ENCODE data around the gene AMH.

AMH gene

GRCh38 chr19:2221250-2221831 is 27.8 kb upstream of the AMH start:
- no peak for DNase-seq (ENCODE audit: low read depth in 2 of 2, low spot score in 1 of 2)

- DNase-seq (ENCODE audit: low read depth in 2 of 2, low spot score in 1 of 2) = no peak
Measured at GRCh38 chr19:2221918-2222317, 27.2 kb upstream of the AMH start.

GRCh38 chr19:2223391-2223790 is 25.7 kb upstream of the AMH start:
- DNase-seq (ENCODE audit: low read depth in 2 of 2, low spot score in 1 of 2) = no peak

- no peak for DNase-seq (ENCODE audit: low read depth in 2 of 2, low spot score in 1 of 2)
Measured at GRCh38 chr19:2223959-2224358, 25.2 kb upstream of the AMH start.

GRCh38 chr19:2224754-2225349 is 24.3 kb upstream of the AMH start:
- DNase-seq (ENCODE audit: low read depth in 2 of 2, low spot score in 1 of 2) = no peak

GRCh38 chr19:2225415-2226050 is 23.6 kb upstream of the AMH start:
- DNase-seq (ENCODE audit: low read depth in 2 of 2, low spot score in 1 of 2) = no peak

- no peak for DNase-seq (ENCODE audit: low read depth in 2 of 2, low spot score in 1 of 2)
Measured at GRCh38 chr19:2226051-2226839, 22.9 kb upstream of the AMH start.

GRCh38 chr19:2226840-2227360 is 22.2 kb upstream of the AMH start:
- no peak for DNase-seq (ENCODE audit: low read depth in 2 of 2, low spot score in 1 of 2)

- no peak for DNase-seq (ENCODE audit: low read depth in 2 of 2, low spot score in 1 of 2)
Measured at GRCh38 chr19:2227415-2228156, 21.5 kb upstream of the AMH start.

- no peak for DNase-seq (ENCODE audit: low read depth in 2 of 2, low spot score in 1 of 2)
Measured at GRCh38 chr19:2228157-2229030, 20.7 kb upstream of the AMH start.

GRCh38 chr19:2229103-2230032 is 19.8 kb upstream of the AMH start:
- DNase-seq (ENCODE audit: low read depth in 2 of 2, low spot score in 1 of 2) = no peak

- DNase-seq (ENCODE audit: low read depth in 2 of 2, low spot score in 1 of 2) = no peak
Measured at GRCh38 chr19:2230033-2230531, 19.0 kb upstream of the AMH start.

- DNase-seq (ENCODE audit: low read depth in 2 of 2, low spot score in 1 of 2) = no peak
Measured at GRCh38 chr19:2230807-2231533, 18.2 kb upstream of the AMH start.

GRCh38 chr19:2231621-2232221 is 17.4 kb upstream of the AMH start:
- DNase-seq (ENCODE audit: low read depth in 2 of 2, low spot score in 1 of 2) = no peak

- no peak for DNase-seq (ENCODE audit: low read depth in 2 of 2, low spot score in 1 of 2)
Measured at GRCh38 chr19:2232286-2233151, 16.6 kb upstream of the AMH start.

GRCh38 chr19:2233601-2234280 is 15.4 kb upstream of the AMH start:
- DNase-seq (ENCODE audit: low read depth in 2 of 2, low spot score in 1 of 2) = no peak
